Right kidney (tissue), 1 donor: ENCODE results near the gene IL22RA2.

ENCODE experiments used
- DNase-seq: peaks from one replicate; pipeline ENCODE4 v3.0.0-alpha.2; 2016

Gene IL22RA2

GRCh38 chr6:137166247-137167098 lies 7.0 kb downstream of the IL22RA2 start:
- DNase-seq, result no peak

- no peak for DNase-seq
Measured at GRCh38 chr6:137165375-137166246, 7.8 kb downstream of the IL22RA2 start.

GRCh38 chr6:137163732-137164318 lies 9.6 kb downstream of the IL22RA2 start:
- no peak for DNase-seq

GRCh38 chr6:137162692-137163306 lies 10.6 kb downstream of the IL22RA2 start:
- DNase-seq, result no peak

- no peak for DNase-seq
Measured at GRCh38 chr6:137161949-137162348, 11.5 kb downstream of the IL22RA2 start.

GRCh38 chr6:137160763-137161162 lies 12.7 kb downstream of the IL22RA2 start:
- no peak for DNase-seq

- DNase-seq, result no peak
Measured at GRCh38 chr6:137159912-137160311, 13.5 kb downstream of the IL22RA2 start.

GRCh38 chr6:137157601-137158000 lies 15.8 kb downstream of the IL22RA2 start:
- no peak for DNase-seq

GRCh38 chr6:137156650-137157049 lies 16.8 kb downstream of the IL22RA2 start:
- DNase-seq, result no peak

- DNase-seq, result no peak
Measured at GRCh38 chr6:137155830-137156229, 17.6 kb downstream of the IL22RA2 start.

- no peak for DNase-seq
Measured at GRCh38 chr6:137150072-137150471, 23.4 kb downstream of the IL22RA2 start.

- no peak for DNase-seq
Measured at GRCh38 chr6:137149035-137149393, 24.4 kb downstream of the IL22RA2 start.

GRCh38 chr6:137148306-137149034 lies 25.0 kb downstream of the IL22RA2 start:
- DNase-seq, result no peak

GRCh38 chr6:137147195-137147594 lies 26.2 kb downstream of the IL22RA2 start:
- no peak for DNase-seq

- no peak for DNase-seq
Measured at GRCh38 chr6:137146206-137146605, 27.2 kb downstream of the IL22RA2 start.

- no peak for DNase-seq
Measured at GRCh38 chr6:137145421-137145820, 28.0 kb downstream of the IL22RA2 start.

GRCh38 chr6:137136065-137136464 lies 37.4 kb downstream of the IL22RA2 start:
- DNase-seq, result no peak

GRCh38 chr6:137134483-137134882 lies 39.0 kb downstream of the IL22RA2 start:
- no peak for DNase-seq

GRCh38 chr6:137133122-137133521 lies 40.3 kb downstream of the IL22RA2 start:
- no peak for DNase-seq

GRCh38 chr6:137126875-137127485 lies 46.5 kb downstream of the IL22RA2 start:
- DNase-seq, result no peak

GRCh38 chr6:137123078-137123477 lies 50.4 kb downstream of the IL22RA2 start:
- DNase-seq, result no peak
